ENCODE data around the gene DLEC1. TPM values are rescaled to one million over a fixed set of nuclear protein-coding genes. Genes with fewer than 3 reads are reported as not detected.

Gene DLEC1
- total RNA-seq, 2 donors from 2014 or later = 0.29 to 0.82 TPM

DNA sequence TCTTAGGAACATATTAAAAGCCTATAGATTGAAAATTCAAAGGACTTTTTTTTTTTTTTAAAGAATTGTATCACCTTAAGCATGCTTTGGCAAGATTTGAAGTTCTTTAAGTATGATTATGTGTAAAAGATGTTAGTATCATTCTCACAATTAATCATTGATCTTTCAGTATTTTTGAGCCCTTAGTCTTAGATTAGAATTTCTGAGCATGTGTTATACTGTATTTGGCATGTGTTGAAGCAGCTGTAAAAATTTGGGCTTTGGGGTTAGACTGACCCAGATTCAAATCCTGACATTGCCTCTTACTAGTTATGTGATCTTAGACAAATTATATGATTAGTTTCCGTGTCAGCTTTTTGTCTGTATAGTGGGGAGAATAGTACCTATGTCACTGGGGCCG lies 132.6 kb downstream of the DLEC1 start:
- ATAC-seq (no peak), DNase-seq (no peak)
- intact Hi-C loops (cut with DNase I) = no loop called here

Other genes starting within 250 kb of the DLEC1 start
- 10 to 100 TPM; 46.4 to 50.2 TPM for gene CTDSPL, start 177.3 kb upstream of the DLEC1 start, total RNA-seq
- gene VILL, start 48.4 kb upstream of the DLEC1 start, total RNA-seq = 1 to 10 TPM; 6.1 to 6.2 TPM
- gene PLCD1, start 9.6 kb upstream of the DLEC1 start, total RNA-seq = 10 to 100 TPM; 10.8 to 12.3 TPM
- 10 to 100 TPM; 73.8 to 80.8 TPM for gene ACAA1, start 97.9 kb downstream of the DLEC1 start, total RNA-seq
- gene MYD88, start 99.5 kb downstream of the DLEC1 start, total RNA-seq = 10 to 100 TPM; 10.8 to 19.0 TPM
- gene OXSR1, start 126.3 kb downstream of the DLEC1 start, total RNA-seq = 10 to 100 TPM; 21.4 to 35.2 TPM
- gene SLC22A13, start 226.6 kb downstream of the DLEC1 start, total RNA-seq = under 1 TPM; 0.18 to 0.21 TPM
- under 1 TPM; 0.09 to 0.13 TPM for gene SLC22A14, start 243.1 kb downstream of the DLEC1 start, total RNA-seq

Measured in left cardiac atrium (tissue), 4 donors.